ENCODE data around the gene AARS2.
A peak's percentile ranks its signal among the peaks of the same experiment; 100 is the strongest.
"Not testable (repeated sequence)": the region's sequence is repeated elsewhere in the genome, so short reads cannot be mapped to it uniquely, and the experiment has no call there.

Gene AARS2

GRCh38 chr6:44332585-44332984, 19.4 kb upstream of the AARS2 start:
- DNase-seq (ENCODE audit: low read depth in 1 of 2, low spot score in 1 of 2): no peak

GRCh38 chr6:44329858-44330257, 16.7 kb upstream of the AARS2 start:
- no peak for DNase-seq (ENCODE audit: low read depth in 1 of 2, low spot score in 1 of 2)

GRCh38 chr6:44328203-44328602, 15.1 kb upstream of the AARS2 start:
- not testable (repeated sequence) for DNase-seq (ENCODE audit: low read depth in 1 of 2, low spot score in 1 of 2)

GRCh38 chr6:44327760-44328159, 14.6 kb upstream of the AARS2 start:
- no peak for DNase-seq (ENCODE audit: low read depth in 1 of 2, low spot score in 1 of 2)

- no peak for DNase-seq (ENCODE audit: low read depth in 1 of 2, low spot score in 1 of 2)
Observed at GRCh38 chr6:44327096-44327495, 13.9 kb upstream of the AARS2 start.

GRCh38 chr6:44321210-44321609, 8.1 kb upstream of the AARS2 start:
- DNase-seq (ENCODE audit: low read depth in 1 of 2, low spot score in 1 of 2): no peak

GRCh38 chr6:44317136-44317631, 4.0 kb upstream of the AARS2 start:
- not testable (repeated sequence) for DNase-seq (ENCODE audit: low read depth in 1 of 2, low spot score in 1 of 2)

GRCh38 chr6:44316481-44316880, 3.3 kb upstream of the AARS2 start:
- DNase-seq (ENCODE audit: low read depth in 1 of 2, low spot score in 1 of 2): no peak

GRCh38 chr6:44315951-44316350, 2.8 kb upstream of the AARS2 start:
- DNase-seq (ENCODE audit: low read depth in 1 of 2, low spot score in 1 of 2): no peak

- no peak for DNase-seq (ENCODE audit: low read depth in 1 of 2, low spot score in 1 of 2)
Observed at GRCh38 chr6:44315516-44315915, 2.4 kb upstream of the AARS2 start.

GRCh38 chr6:44314657-44315056, 1.5 kb upstream of the AARS2 start:
- not testable (repeated sequence) for DNase-seq (ENCODE audit: low read depth in 1 of 2, low spot score in 1 of 2)

- no peak for DNase-seq (ENCODE audit: low read depth in 1 of 2, low spot score in 1 of 2)
Observed at GRCh38 chr6:44311767-44312166, 1.4 kb downstream of the AARS2 start.

- no peak for DNase-seq (ENCODE audit: low read depth in 1 of 2, low spot score in 1 of 2)
Observed at GRCh38 chr6:44311304-44311703, 1.8 kb downstream of the AARS2 start.

- DNase-seq (ENCODE audit: low read depth in 1 of 2, low spot score in 1 of 2): no peak
Observed at GRCh38 chr6:44310241-44310640, 2.9 kb downstream of the AARS2 start.

GRCh38 chr6:44309631-44310030, 3.5 kb downstream of the AARS2 start:
- no peak for DNase-seq (ENCODE audit: low read depth in 1 of 2, low spot score in 1 of 2)

GRCh38 chr6:44309092-44309491, 4.1 kb downstream of the AARS2 start:
- DNase-seq (ENCODE audit: low read depth in 1 of 2, low spot score in 1 of 2): no peak

- no peak for DNase-seq (ENCODE audit: low read depth in 1 of 2, low spot score in 1 of 2)
Observed at GRCh38 chr6:44307217-44307616, 5.9 kb downstream of the AARS2 start.

- DNase-seq (ENCODE audit: low read depth in 1 of 2, low spot score in 1 of 2): no peak
Observed at GRCh38 chr6:44306710-44307109, 6.4 kb downstream of the AARS2 start.

GRCh38 chr6:44305200-44305725, 7.9 kb downstream of the AARS2 start:
- no peak for DNase-seq (ENCODE audit: low read depth in 1 of 2, low spot score in 1 of 2)

- peak in 1 of 2 donors; percentile 12 for DNase-seq (ENCODE audit: low read depth in 1 of 2, low spot score in 1 of 2)
Observed at GRCh38 chr6:44304282-44305199, 8.6 kb downstream of the AARS2 start.

- no peak for DNase-seq (ENCODE audit: low read depth in 1 of 2, low spot score in 1 of 2)
Observed at GRCh38 chr6:44303842-44304241, 9.3 kb downstream of the AARS2 start.

GRCh38 chr6:44302856-44303255, 10.3 kb downstream of the AARS2 start:
- DNase-seq (ENCODE audit: low read depth in 1 of 2, low spot score in 1 of 2): no peak

Data from activated CD4-positive, alpha-beta T cell treated with anti-CD3 and anti-CD28 coated beads, Interleukin-2, amount 50 U/mL, for 24 hours (primary cell).